ENCODE data around the gene ATP11A.

The ATP11A gene

GRCh38 chr13:112710855-112711527 is 21.2 kb downstream of the ATP11A start:
- DNase-seq (ENCODE audit: low read depth): no peak

- no peak for DNase-seq (ENCODE audit: low read depth)
Observed at GRCh38 chr13:112711528-112712265, 21.9 kb downstream of the ATP11A start.

GRCh38 chr13:112712451-112713207 is 22.8 kb downstream of the ATP11A start:
- no peak for DNase-seq (ENCODE audit: low read depth)

- no peak for DNase-seq (ENCODE audit: low read depth)
Observed at GRCh38 chr13:112713517-112714253, 23.8 kb downstream of the ATP11A start.

- DNase-seq (ENCODE audit: low read depth): no peak
Observed at GRCh38 chr13:112714376-112715174, 24.7 kb downstream of the ATP11A start.

GRCh38 chr13:112715210-112715609 is 25.4 kb downstream of the ATP11A start:
- DNase-seq (ENCODE audit: low read depth): no peak

GRCh38 chr13:112715715-112716460 is 26.1 kb downstream of the ATP11A start:
- DNase-seq (ENCODE audit: low read depth): no peak

GRCh38 chr13:112716461-112716820 is 26.6 kb downstream of the ATP11A start:
- DNase-seq (ENCODE audit: low read depth): no peak

- DNase-seq (ENCODE audit: low read depth): no peak
Observed at GRCh38 chr13:112716841-112717520, 27.1 kb downstream of the ATP11A start.

GRCh38 chr13:112718318-112718717 is 28.5 kb downstream of the ATP11A start:
- no peak for DNase-seq (ENCODE audit: low read depth)

- no peak for DNase-seq (ENCODE audit: low read depth)
Observed at GRCh38 chr13:112719016-112719415, 29.2 kb downstream of the ATP11A start.

GRCh38 chr13:112719556-112719955 is 29.7 kb downstream of the ATP11A start:
- no peak for DNase-seq (ENCODE audit: low read depth)

GRCh38 chr13:112720251-112720650 is 30.4 kb downstream of the ATP11A start:
- DNase-seq (ENCODE audit: low read depth): no peak

- no peak for DNase-seq (ENCODE audit: low read depth)
Observed at GRCh38 chr13:112720814-112721197, 31.0 kb downstream of the ATP11A start.

GRCh38 chr13:112721198-112722104 is 31.6 kb downstream of the ATP11A start:
- no peak for DNase-seq (ENCODE audit: low read depth)

- no peak for DNase-seq (ENCODE audit: low read depth)
Observed at GRCh38 chr13:112722433-112723263, 32.8 kb downstream of the ATP11A start.

- no peak for DNase-seq (ENCODE audit: low read depth)
Observed at GRCh38 chr13:112723771-112724170, 33.9 kb downstream of the ATP11A start.

- no peak for DNase-seq (ENCODE audit: low read depth)
Observed at GRCh38 chr13:112724788-112725345, 35.0 kb downstream of the ATP11A start.
